Tibial artery (tissue), 4 donors: ENCODE measurements around the gene SDK1.

Experiments used
- DNase-seq, 2 donors: peaks; one replicate each; pipeline ENCODE4 v3.0.0-alpha.2; 2019
- H3K27ac ChIP-seq, 2 donors: fragments of 200-600 bp; sonication (generic) in 1 of 2; 1 replicate in 1 of 2; 2 replicates in 1 of 2; pipeline ENCODE4 v1.5.1; 2018 to 2019; ENCODE audit warnings: mild to moderate bottlenecking in 1 of 2
- H3K27me3 ChIP-seq, 2 donors: fragments of 200-600 bp; sonication (generic) in 1 of 2; one replicate each; pipeline versions ENCODE4 v1.5.1 to v1.6.0; 2016 to 2019
- H3K36me3 ChIP-seq, 3 donors: fragments of 200-600 bp; sonication (generic) in 2 of 3; one replicate each; pipeline ENCODE4 v1.5.1; 2016 to 2019; ENCODE audit warnings: mild to moderate bottlenecking in 2 of 3
- H3K4me1 ChIP-seq, 4 donors: fragments of 200-600 bp; sonication (generic) in 2 of 4; 1 replicate in 3 of 4; 2 replicates in 1 of 4; pipeline ENCODE4 v1.5.1; 2016 to 2019
- H3K4me3 ChIP-seq, 2 donors: fragments of 200-600 bp; sonication (generic) in 1 of 2; 1 replicate in 1 of 2; 2 replicates in 1 of 2; pipeline ENCODE4 v1.5.1; 2018 to 2019; ENCODE audit warnings: mild to moderate bottlenecking in 2 of 2
- H3K9me3 ChIP-seq, 3 donors: fragments of 200-600 bp; sonication (generic) in 1 of 3; one replicate each; pipeline ENCODE4 v1.5.1; 2016 to 2019
- CTCF ChIP-seq, 2 experiments: fragments of 200-600 bp in 1 of 2; fragments of 450-650 bp in 1 of 2; IDR thresholded peaks; one replicate each; pipeline ENCODE4 v1.5.1; 2017 to 2019; ENCODE audit warnings: antibody characterized with exemption in 2 of 2, mild to moderate bottlenecking in 1 of 2, moderate library complexity in 1 of 2
- intact Hi-C: fragments of 100-400 bp; cut with DNase I; formaldehyde crosslinking; loops from one replicate; pipeline ENCODE4 v1.15.0; 2023; ENCODE audit warnings: low total_unique reads

The SDK1 gene

GRCh38 chr7:4188651-4189050, 887.6 kb downstream of the SDK1 start:
- intact Hi-C loops = no loop called here
- Histone ChIP-seq H3K4me1 (peaks cover 0 to 20% (median 10%) of the 10 kb centered on the region in 4 donors), H3K27me3 (no peaks in the 10 kb centered on the region), H3K4me3 (peak overlapping the region in 1 of 2 donors; percentile 18), H3K9me3 (no peaks in the 10 kb centered on the region), H3K27ac (peak overlapping the region in 1 of 2 donors; percentile 3), H3K36me3 (no peaks in the 10 kb centered on the region)
- no peak for TF ChIP-seq CTCF (IDR thresholded peaks at IDR 0.05)
- DNase-seq = no peak

- no peak for TF ChIP-seq CTCF (IDR thresholded peaks at IDR 0.05)
- intact Hi-C loops = no loop called here
- Histone ChIP-seq H3K9me3 (no peaks in the 10 kb centered on the region), H3K4me3 (peak overlapping the region in 1 of 2 donors; percentile 18), H3K27ac (peak overlapping the region; percentile 29 to 39), H3K36me3 (no peaks in the 10 kb centered on the region), H3K27me3 (no peaks in the 10 kb centered on the region), H3K4me1 (peaks cover 0 to 15% (median 8%) of the 10 kb centered on the region in 4 donors)
- peak; percentile 75 to 95 for DNase-seq
These were observed 888.1 kb downstream of the SDK1 start for GRCh38 chr7:4189131-4189570.

- Histone ChIP-seq H3K9me3 (no peaks in the 10 kb centered on the region), H3K4me1 (peaks cover 0 to 15% (median 7%) of the 10 kb centered on the region in 4 donors), H3K27me3 (no peaks in the 10 kb centered on the region), H3K4me3 (no peak overlapping the region), H3K27ac (no peak overlapping the region), H3K36me3 (no peaks in the 10 kb centered on the region)
- no peak for TF ChIP-seq CTCF (IDR thresholded peaks at IDR 0.05)
- DNase-seq = no peak
- intact Hi-C loops = no loop called here
These were observed 889.2 kb downstream of the SDK1 start for GRCh38 chr7:4190010-4190981.

- peaks cover 0 to 15% (median 5%) of the 10 kb centered on the region in 4 donors for H3K4me1 ChIP-seq
- intact Hi-C loops = no loop called here
- H3K27ac ChIP-seq = no peak overlapping the region
- H3K9me3 ChIP-seq = no peaks in the 10 kb centered on the region
- H3K27me3 ChIP-seq = no peaks in the 10 kb centered on the region
- DNase-seq = no peak
- H3K4me3 ChIP-seq = no peak overlapping the region
- TF ChIP-seq CTCF (IDR thresholded peaks at IDR 0.05) = no peak
- no peaks in the 10 kb centered on the region for H3K36me3 ChIP-seq
These were observed 890.0 kb downstream of the SDK1 start for GRCh38 chr7:4191046-4191445.

- H3K27me3 ChIP-seq = no peaks in the 10 kb centered on the region
- no peak overlapping the region for H3K27ac ChIP-seq
- intact Hi-C loops = no loop called here
- no peak for DNase-seq
- no peaks in the 10 kb centered on the region for H3K9me3 ChIP-seq
- H3K4me3 ChIP-seq = no peak overlapping the region
- peaks cover 0 to 15% (median 5%) of the 10 kb centered on the region in 4 donors for H3K4me1 ChIP-seq
- TF ChIP-seq CTCF (IDR thresholded peaks at IDR 0.05) = no peak
- H3K36me3 ChIP-seq = no peaks in the 10 kb centered on the region
These were observed 890.5 kb downstream of the SDK1 start for GRCh38 chr7:4191525-4191924.
